Ascending aorta (tissue), 2 donors: Measurements from ENCODE around the gene AARS1. TPM values are rescaled to one million over a fixed set of nuclear protein-coding genes. Genes with fewer than 3 reads are reported as not detected.
"Not testable (repeated sequence)": the region's sequence is repeated elsewhere in the genome, so short reads cannot be mapped to it uniquely, and the experiment has no call there.

Experiments used
- DNase-seq, 2 donors: peaks; one replicate each; pipeline ENCODE4 v3.0.0-alpha.2; 2019; ENCODE audit warnings: low spot score in 2 of 2
- H3K27ac ChIP-seq, 2 donors: fragments of 200-600 bp; sonication (generic); one replicate each; pipeline ENCODE4 v1.5.1; 2016 to 2017; ENCODE audit warnings: mild to moderate bottlenecking in 1 of 2
- H3K27me3 ChIP-seq: fragments of 200-600 bp; sonication (generic); one replicate; pipeline ENCODE4 v1.5.1; 2017
- H3K36me3 ChIP-seq, 2 donors: fragments of 200-600 bp; sonication (generic); one replicate each; pipeline ENCODE4 v1.5.1; 2016
- H3K4me1 ChIP-seq, 2 donors: fragments of 200-600 bp; sonication (generic); one replicate each; pipeline ENCODE4 v1.5.1; 2016 to 2017; ENCODE audit warnings: mild to moderate bottlenecking in 1 of 2
- H3K4me3 ChIP-seq, 2 donors: fragments of 200-600 bp; sonication (generic); one replicate each; pipeline ENCODE4 v1.5.1; 2016 to 2017; ENCODE audit warnings: mild to moderate bottlenecking in 1 of 2
- H3K9me3 ChIP-seq, 2 donors: fragments of 200-600 bp; sonication (generic); one replicate each; pipeline ENCODE4 v1.5.1; 2016
- intact Hi-C: fragments of 100-400 bp; cut with DNase I; formaldehyde crosslinking; loops from one replicate; pipeline ENCODE4 v1.15.1; 2023
- total RNA-seq: library from RNA; depleted of rRNA; stranded (reverse); fragments of >200 nt; gene quantifications from one replicate; pipeline ENCODE4 v1.1.0, GENCODE V29; 2016

AARS1 gene
- total RNA-seq, 1 donor from 2014 or later, result 19.3 TPM

DNA sequence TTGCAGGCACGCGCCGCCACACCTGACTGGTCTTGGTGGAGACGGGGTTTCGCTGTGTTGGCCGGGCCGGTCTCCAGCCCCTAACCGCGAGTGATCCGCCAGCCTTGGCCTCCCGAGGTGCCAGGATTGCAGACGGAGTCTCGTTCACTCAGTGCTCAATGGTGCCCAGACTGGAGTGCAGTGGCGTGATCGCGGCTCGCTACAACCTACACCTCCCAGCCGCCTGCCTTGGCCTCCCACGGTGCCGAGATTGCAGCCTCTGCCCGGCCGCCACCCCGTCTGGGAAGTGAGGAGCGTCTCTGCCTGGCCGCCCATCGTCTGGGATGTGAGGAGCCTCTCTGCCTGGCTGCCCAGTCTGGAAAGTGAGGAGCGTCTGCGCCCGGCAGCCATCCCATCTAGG, 85.3 kb downstream of the AARS1 start:
- H3K36me3 ChIP-seq, intact Hi-C loops, H3K27me3 ChIP-seq, H3K9me3 ChIP-seq, H3K4me3 ChIP-seq, H3K27ac ChIP-seq, DNase-seq, H3K4me1 ChIP-seq: not testable (repeated sequence)

GRCh38 chr16:70203508-70203907, 85.8 kb downstream of the AARS1 start:
- H3K27ac ChIP-seq, DNase-seq, intact Hi-C loops, H3K27me3 ChIP-seq, H3K4me1 ChIP-seq, H3K9me3 ChIP-seq, H3K4me3 ChIP-seq, H3K36me3 ChIP-seq: not testable (repeated sequence)

Other genes starting within 250 kb of the AARS1 start
- 17.3 TPM for gene PDPR, start 175.2 kb downstream of the AARS1 start, total RNA-seq
- not detected for gene CLEC18C, start 115.7 kb downstream of the AARS1 start, total RNA-seq
- 22.7 TPM for gene EXOSC6, start 37.6 kb downstream of the AARS1 start, total RNA-seq
- gene DDX19B, start 9.7 kb upstream of the AARS1 start, total RNA-seq, result 24.2 TPM
- gene DDX19A, start 57.4 kb upstream of the AARS1 start, total RNA-seq, result 31.5 TPM
- 52.3 TPM for gene ST3GAL2, start 149.6 kb upstream of the AARS1 start, total RNA-seq
- gene FCSK, start 165.1 kb upstream of the AARS1 start, total RNA-seq, result 54.5 TPM
- 59.1 TPM for gene COG4, start 234.0 kb upstream of the AARS1 start, total RNA-seq
- 31.2 TPM for gene SF3B3, start 234.3 kb upstream of the AARS1 start, total RNA-seq